RWPE2 (cell line): ENCODE measurements around the gene TMEM50B.

ENCODE experiments used
- ATAC-seq: fragments of 200-7000 bp; cut with Tn5 transposase; 3 replicates; pipeline ENCODE4 v1.9.1; 2021; ENCODE audit warnings: low read depth
- DNase-seq: peaks from one replicate; pipeline ENCODE4 v3.0.0-alpha.2; 2020; ENCODE audit warnings: low spot score
- H3K27ac ChIP-seq: fragments of 450-650 bp; 2 replicates; pipeline ENCODE4 v1.5.1; 2017; ENCODE audit warnings: mild to moderate bottlenecking; ENCODE audit not compliant: poor library complexity, severe bottlenecking
- H3K27me3 ChIP-seq: fragments of 250-450 bp; sonication (Bioruptor Pico); 2 replicates; pipeline ENCODE4 v1.5.1; 2021; ENCODE audit warnings: mild to moderate bottlenecking, moderate library complexity; ENCODE audit not compliant: insufficient read depth, poor library complexity, severe bottlenecking
- H3K36me3 ChIP-seq: fragments of 250-450 bp; sonication (Bioruptor Pico); 2 replicates; pipeline ENCODE4 v1.5.1; 2020; ENCODE audit warnings: low read depth, mild to moderate bottlenecking, moderate library complexity
- H3K4me1 ChIP-seq: fragments of 250-450 bp; sonication (Bioruptor Pico); 2 replicates; pipeline ENCODE4 v1.5.1; 2021; ENCODE audit warnings: mild to moderate bottlenecking, moderate library complexity; ENCODE audit not compliant: insufficient read depth, poor library complexity, severe bottlenecking
- H3K4me3 ChIP-seq: fragments of 250-450 bp; sonication (Bioruptor Pico); 2 replicates; pipeline ENCODE4 v1.5.1; 2021; ENCODE audit warnings: mild to moderate bottlenecking, moderate library complexity; ENCODE audit not compliant: severe bottlenecking
- H3K9me3 ChIP-seq: fragments of 250-450 bp; sonication (Bioruptor Pico); 2 replicates; pipeline ENCODE4 v1.5.1; 2021; ENCODE audit warnings: mild to moderate bottlenecking, moderate library complexity; ENCODE audit not compliant: severe bottlenecking
- CTCF ChIP-seq: fragments of 450-650 bp; IDR thresholded peaks from one replicate; pipeline ENCODE4 v1.5.1; 2017; ENCODE audit warnings: mild to moderate bottlenecking, moderate library complexity; ENCODE audit not compliant: poor library complexity, severe bottlenecking

The TMEM50B gene

GRCh38 chr21:33433425-33434114 is 46.2 kb downstream of the TMEM50B start:
- TF ChIP-seq CTCF: no peak
- H3K36me3 ChIP-seq: peaks cover 83% of the 10 kb centered on the region
- H3K4me1 ChIP-seq: peaks cover 31% of the 10 kb centered on the region
- DNase-seq: no peak
- no peak for ATAC-seq
- H3K27me3 ChIP-seq: no peaks in the 10 kb centered on the region
- peak overlapping the region; percentile 87 for H3K27ac ChIP-seq
- no peak overlapping the region for H3K4me3 ChIP-seq
- H3K9me3 ChIP-seq: no peaks in the 10 kb centered on the region

GRCh38 chr21:33433001-33433400 is 46.8 kb downstream of the TMEM50B start:
- Histone ChIP-seq H3K27ac (peak overlapping the region; percentile 87), H3K36me3 (peaks cover 84% of the 10 kb centered on the region)
- TF ChIP-seq CTCF: no peak

GRCh38 chr21:33432496-33432895 is 47.3 kb downstream of the TMEM50B start:
- H3K27me3 ChIP-seq: no peaks in the 10 kb centered on the region
- peaks cover 36% of the 10 kb centered on the region for H3K4me1 ChIP-seq
- no peaks in the 10 kb centered on the region for H3K9me3 ChIP-seq
- TF ChIP-seq CTCF: no peak
- DNase-seq (no peak), ATAC-seq (no peak)
- H3K36me3 ChIP-seq: peaks cover 81% of the 10 kb centered on the region
- no peak overlapping the region for H3K27ac ChIP-seq
- no peak overlapping the region for H3K4me3 ChIP-seq

More at GRCh38 chr21:33433001-33433400, 46.8 kb downstream of the TMEM50B start:
- Histone ChIP-seq H3K9me3 (no peaks in the 10 kb centered on the region), H3K4me3 (no peak overlapping the region), H3K27me3 (no peaks in the 10 kb centered on the region), H3K4me1 (peaks cover 36% of the 10 kb centered on the region)
- no peak for ATAC-seq
- DNase-seq: no peak

GRCh38 chr21:33430858-33431257 is 48.9 kb downstream of the TMEM50B start:
- Histone ChIP-seq H3K9me3 (no peaks in the 10 kb centered on the region), H3K4me3 (no peak overlapping the region), H3K27me3 (no peaks in the 10 kb centered on the region), H3K27ac (peak overlapping the region; percentile 95), H3K4me1 (peaks cover 36% of the 10 kb centered on the region), H3K36me3 (peaks cover 81% of the 10 kb centered on the region)
- TF ChIP-seq CTCF: no peak
- DNase-seq (no peak), ATAC-seq (no peak)

- H3K9me3 ChIP-seq: no peaks in the 10 kb centered on the region
- H3K36me3 ChIP-seq: peaks cover 83% of the 10 kb centered on the region
- H3K27ac ChIP-seq: peak overlapping the region; percentile 95
- TF ChIP-seq CTCF: no peak
- no peak overlapping the region for H3K4me3 ChIP-seq
- peaks cover 21% of the 10 kb centered on the region for H3K4me1 ChIP-seq
- peak; percentile 94 for DNase-seq
- peak; percentile 85 for ATAC-seq
- no peaks in the 10 kb centered on the region for H3K27me3 ChIP-seq
Measured at GRCh38 chr21:33428669-33429068, 51.1 kb downstream of the TMEM50B start.
